ENCODE results near the gene SIGLEC6.

- TF ChIP-seq POLR2A (IDR thresholded peaks at IDR 0.05), result no peak
- TF ChIP-seq CTCF (IDR thresholded peaks at IDR 0.05 in 4 of 5, conservative IDR thresholded peaks at IDR 0.05 in 1 of 5), result no peak
Measured at GRCh38 chr19:51568456-51568855, 37.0 kb upstream of the SIGLEC6 start.
